Sigmoid colon (tissue), 4 donors: ENCODE data around the gene EPHA7.

Experiments
- POLR2A ChIP-seq, 2 donors: fragments of 450-650 bp; IDR thresholded peaks; one replicate each; pipeline ENCODE4 v1.6.1; 2016; ENCODE audit warnings: antibody characterized with exemption in 2 of 2, mild to moderate bottlenecking in 2 of 2, moderate library complexity in 2 of 2
- POLR2AphosphoS5 ChIP-seq, 4 donors: sonication (generic); formaldehyde crosslinking; IDR thresholded peaks; one replicate each; pipeline ENCODE4 v1.6.1; 2017; ENCODE audit warnings: antibody characterized with exemption in 4 of 4
- TF ChIP-seq, protein P1 (sequence below), 4 experiments: fragments of 450-650 bp in 3 of 4; fragments of 200-600 bp in 1 of 4; IDR thresholded peaks; one replicate each; pipeline ENCODE4 v1.5.1; 2016 to 2019; ENCODE audit warnings: antibody characterized with exemption in 4 of 4, mild to moderate bottlenecking in 3 of 4, moderate library complexity in 2 of 4

- TF ChIP-seq, protein P1, sequence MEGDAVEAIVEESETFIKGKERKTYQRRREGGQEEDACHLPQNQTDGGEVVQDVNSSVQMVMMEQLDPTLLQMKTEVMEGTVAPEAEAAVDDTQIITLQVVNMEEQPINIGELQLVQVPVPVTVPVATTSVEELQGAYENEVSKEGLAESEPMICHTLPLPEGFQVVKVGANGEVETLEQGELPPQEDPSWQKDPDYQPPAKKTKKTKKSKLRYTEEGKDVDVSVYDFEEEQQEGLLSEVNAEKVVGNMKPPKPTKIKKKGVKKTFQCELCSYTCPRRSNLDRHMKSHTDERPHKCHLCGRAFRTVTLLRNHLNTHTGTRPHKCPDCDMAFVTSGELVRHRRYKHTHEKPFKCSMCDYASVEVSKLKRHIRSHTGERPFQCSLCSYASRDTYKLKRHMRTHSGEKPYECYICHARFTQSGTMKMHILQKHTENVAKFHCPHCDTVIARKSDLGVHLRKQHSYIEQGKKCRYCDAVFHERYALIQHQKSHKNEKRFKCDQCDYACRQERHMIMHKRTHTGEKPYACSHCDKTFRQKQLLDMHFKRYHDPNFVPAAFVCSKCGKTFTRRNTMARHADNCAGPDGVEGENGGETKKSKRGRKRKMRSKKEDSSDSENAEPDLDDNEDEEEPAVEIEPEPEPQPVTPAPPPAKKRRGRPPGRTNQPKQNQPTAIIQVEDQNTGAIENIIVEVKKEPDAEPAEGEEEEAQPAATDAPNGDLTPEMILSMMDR (IDR thresholded peaks at IDR 0.05), result no peak
- TF ChIP-seq POLR2A (IDR thresholded peaks at IDR 0.05), result no peak
- TF ChIP-seq POLR2AphosphoS5 (IDR thresholded peaks at IDR 0.05), result no peak
Measured at GRCh38 chr6:93293460-93293859, 125.9 kb downstream of the EPHA7 start.
